ENCODE data around the gene CCT3.

CCT3 gene

GRCh38 chr1:156284757-156285156, 53.3 kb downstream of the CCT3 start:
- DNase-seq (ENCODE audit: insufficient read length, low spot score) (no peak), FAIRE-seq (no peak)
- no peak for TF ChIP-seq POLR2A (IDR thresholded peaks at IDR 0.05; ENCODE audit: low read depth, low read length)

DNA sequence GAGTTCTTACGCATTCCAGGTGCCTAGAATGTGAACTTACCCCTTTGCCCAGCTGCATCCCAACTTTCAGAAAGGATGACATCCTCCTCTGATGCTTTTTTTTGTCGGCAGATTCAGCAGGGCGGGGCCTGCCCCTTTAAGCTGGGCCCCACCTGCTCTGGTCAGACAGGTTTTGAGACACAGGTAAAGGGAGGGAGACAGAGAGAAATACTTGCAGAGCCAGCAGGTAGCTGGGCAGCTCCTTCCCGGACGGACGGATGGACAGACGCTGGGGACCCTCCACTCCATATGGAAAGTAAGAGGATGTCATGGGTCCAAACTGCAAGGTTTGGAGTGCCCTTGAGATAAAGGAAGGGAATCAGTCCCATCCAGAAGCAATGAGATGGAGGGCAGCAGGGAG, 54.0 kb downstream of the CCT3 start, which contains the start of gene TMEM79:
TSS of gene TMEM79 (plus strand) at position 214 of the 400 bp plus-strand sequence. CDS start 902 bp downstream, outside the sequence.
- no peak for TF ChIP-seq POLR2A (IDR thresholded peaks at IDR 0.05; ENCODE audit: low read depth, low read length)
- DNase-seq (ENCODE audit: insufficient read length, low spot score) = no peak
- no peak for FAIRE-seq

DNA sequence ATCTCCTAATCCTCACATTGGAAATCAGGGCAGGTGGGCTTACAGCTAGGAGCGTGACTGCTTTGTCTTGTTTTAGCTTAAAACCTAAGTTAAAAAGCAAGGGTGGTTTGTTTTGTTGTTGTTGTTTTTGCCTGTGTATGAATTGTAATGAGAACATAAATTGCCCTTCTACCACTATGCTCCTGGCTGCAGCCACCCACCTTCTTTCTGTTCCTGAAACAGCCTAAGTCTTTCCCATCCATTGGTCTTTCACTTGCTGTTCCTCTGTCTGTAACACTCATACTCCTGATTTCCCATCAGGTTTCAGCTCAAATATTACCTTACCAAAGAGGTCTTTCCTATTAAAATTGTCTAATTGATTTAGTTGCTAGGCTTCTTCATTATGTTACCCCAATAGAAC, 54.6 kb downstream of the CCT3 start:
- DNase-seq (ENCODE audit: insufficient read length, low spot score) (no peak), FAIRE-seq (no peak)
- TF ChIP-seq POLR2A (IDR thresholded peaks at IDR 0.05; ENCODE audit: low read depth, low read length) = no peak

DNA sequence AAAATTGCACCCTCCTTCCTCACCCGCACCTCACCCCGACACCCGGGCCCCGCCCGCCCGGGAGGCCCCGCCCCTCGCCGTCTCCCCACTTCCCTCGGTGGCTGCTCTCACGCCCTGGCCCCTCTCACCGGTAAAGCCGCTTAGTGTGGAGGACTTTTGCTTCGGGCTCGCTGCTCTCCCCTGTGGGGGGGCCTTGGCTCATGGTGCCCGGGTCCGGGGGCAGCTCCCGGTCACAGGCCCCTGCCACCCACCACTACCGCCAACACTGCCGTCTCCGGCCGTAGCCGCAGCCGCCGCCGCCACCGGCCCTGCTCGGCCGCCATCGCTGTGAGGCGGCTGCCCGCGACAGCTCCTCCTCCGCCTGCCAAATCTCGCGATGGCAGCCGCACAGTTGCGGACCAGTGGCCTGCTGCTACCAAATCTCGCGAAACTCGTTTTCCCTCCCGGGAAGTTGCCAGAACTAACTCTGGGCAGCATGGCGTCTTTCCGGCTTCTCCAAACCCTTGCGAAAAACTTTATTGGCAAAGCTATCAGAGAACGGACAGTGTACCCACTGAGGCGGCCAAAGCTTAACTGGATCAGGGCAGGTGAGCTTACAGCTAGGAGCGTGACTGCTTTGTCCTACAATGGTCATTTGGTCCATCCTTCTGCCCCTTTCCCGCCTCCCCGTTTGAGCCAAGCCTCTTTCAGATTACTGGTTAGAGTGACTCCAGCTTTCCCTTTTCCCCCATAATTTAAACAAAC, 55.4 kb downstream of the CCT3 start, which contains the start of gene SMG5:
TSS of gene SMG5 (minus strand) at position 347 of the 744 bp plus-strand sequence. CDS start at position 202, 145 bp downstream.
- DNase-seq (ENCODE audit: insufficient read length, low spot score) (peak; percentile 98), FAIRE-seq (peak; percentile 74)
- peak; percentile 99 for TF ChIP-seq POLR2A (IDR thresholded peaks at IDR 0.05; ENCODE audit: low read depth, low read length)

DNA sequence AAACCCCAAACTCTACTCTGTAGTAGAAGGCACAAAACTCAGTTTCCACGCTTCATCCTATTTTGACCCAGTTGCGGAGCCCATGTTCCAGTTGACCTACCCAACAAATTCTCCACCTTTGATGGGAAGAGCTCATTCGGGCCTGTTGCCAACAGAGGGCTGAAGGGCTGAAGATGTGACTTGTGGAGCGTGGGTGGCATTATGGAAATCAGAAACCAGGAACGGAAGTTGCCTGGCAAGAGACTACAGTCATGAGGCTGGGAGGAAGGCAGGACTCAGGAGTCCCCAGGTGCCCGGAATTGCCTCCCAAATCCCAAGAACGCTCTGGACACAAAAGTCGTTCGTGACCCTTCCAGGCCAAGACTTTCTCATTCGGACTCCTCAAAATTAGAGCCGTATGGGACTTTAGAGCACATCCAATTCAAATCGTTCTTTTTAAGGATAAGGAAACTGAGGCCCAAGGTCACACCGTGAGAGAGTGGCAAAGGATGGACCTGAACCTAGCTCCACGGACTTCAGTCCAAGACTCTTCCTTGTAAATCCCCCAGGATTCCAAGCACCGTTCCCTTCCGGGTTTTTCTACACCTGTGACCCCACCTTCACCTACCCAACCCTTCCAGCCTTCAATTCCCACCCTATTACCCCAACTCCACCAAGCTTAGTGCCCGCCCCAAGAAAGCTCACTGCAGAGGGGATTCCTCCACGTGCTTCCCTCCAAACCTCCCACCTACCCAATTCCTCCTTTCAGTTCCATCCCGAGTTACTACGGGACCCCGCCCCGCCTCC, 56.2 kb downstream of the CCT3 start:
- FAIRE-seq (no peak), DNase-seq (ENCODE audit: insufficient read length, low spot score) (no peak)
- no peak for TF ChIP-seq POLR2A (IDR thresholded peaks at IDR 0.05; ENCODE audit: low read depth, low read length)

DNA sequence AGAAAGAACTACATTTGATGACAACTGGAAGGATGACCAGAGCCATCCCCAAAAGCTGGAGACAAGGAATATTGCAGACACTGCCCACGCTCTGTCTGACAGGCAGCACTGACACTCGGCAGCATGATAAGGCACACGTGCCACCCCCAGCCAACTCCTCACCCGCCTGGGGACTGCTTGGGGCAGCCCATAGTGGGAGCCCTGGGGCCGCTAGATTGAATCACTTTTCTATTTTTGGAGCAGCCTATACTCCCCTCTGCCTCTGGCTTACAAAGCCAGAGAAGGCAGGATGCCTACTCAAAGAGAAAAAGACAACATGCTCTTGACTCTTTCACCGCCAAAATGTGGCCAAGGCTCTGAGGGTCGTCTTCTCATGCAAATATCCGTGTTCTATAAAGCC, 56.8 kb downstream of the CCT3 start:
- TF ChIP-seq POLR2A (IDR thresholded peaks at IDR 0.05; ENCODE audit: low read depth, low read length) = no peak
- DNase-seq (ENCODE audit: insufficient read length, low spot score) (no peak), FAIRE-seq (no peak)

DNA sequence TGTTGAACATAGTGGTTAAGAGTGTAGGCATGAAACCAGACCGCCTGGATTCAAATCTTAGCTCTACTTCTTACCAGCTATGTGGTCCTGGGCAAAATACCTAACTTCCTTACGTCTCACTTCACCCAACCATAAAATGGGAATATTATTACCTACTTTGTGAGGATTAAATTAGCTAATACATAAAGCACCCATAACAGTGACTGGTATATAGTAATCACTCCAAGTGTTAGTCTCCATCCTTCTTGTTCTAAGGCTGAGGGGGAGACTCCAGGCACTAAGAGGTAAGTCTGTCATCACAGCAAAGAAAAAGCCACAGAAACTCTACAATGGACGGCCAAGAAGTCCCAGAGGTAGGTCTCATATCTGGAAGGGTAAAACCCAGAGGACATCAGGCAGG, 58.3 kb downstream of the CCT3 start:
- no peak for DNase-seq (ENCODE audit: insufficient read length, low spot score)
- FAIRE-seq = no peak
- no peak for TF ChIP-seq POLR2A (IDR thresholded peaks at IDR 0.05; ENCODE audit: low read depth, low read length)

- FAIRE-seq (no peak), DNase-seq (ENCODE audit: insufficient read length, low spot score) (no peak)
- no peak for TF ChIP-seq POLR2A (IDR thresholded peaks at IDR 0.05; ENCODE audit: low read depth, low read length)
These were observed 61.1 kb downstream of the CCT3 start for GRCh38 chr1:156276966-156277381.

- DNase-seq (ENCODE audit: insufficient read length, low spot score) = no peak
- no peak for FAIRE-seq
- no peak for TF ChIP-seq POLR2A (IDR thresholded peaks at IDR 0.05; ENCODE audit: low read depth, low read length)
These were observed 61.6 kb downstream of the CCT3 start for GRCh38 chr1:156276532-156276931.

GRCh38 chr1:156270314-156270713, 67.8 kb downstream of the CCT3 start:
- TF ChIP-seq POLR2A (IDR thresholded peaks at IDR 0.05; ENCODE audit: low read depth, low read length) = no peak
- no peak for DNase-seq (ENCODE audit: insufficient read length, low spot score)
- no peak for FAIRE-seq

GRCh38 chr1:156268336-156268735, 69.8 kb downstream of the CCT3 start:
- TF ChIP-seq POLR2A (IDR thresholded peaks at IDR 0.05; ENCODE audit: low read depth, low read length) = no peak
- DNase-seq (ENCODE audit: insufficient read length, low spot score) (no peak), FAIRE-seq (no peak)

GRCh38 chr1:156266051-156266450, 72.0 kb downstream of the CCT3 start:
- DNase-seq (ENCODE audit: insufficient read length, low spot score) (no peak), FAIRE-seq (no peak)
- TF ChIP-seq POLR2A (IDR thresholded peaks at IDR 0.05; ENCODE audit: low read depth, low read length) = no peak

GRCh38 chr1:156263288-156263655, 74.8 kb downstream of the CCT3 start:
- no peak for FAIRE-seq
- TF ChIP-seq POLR2A (IDR thresholded peaks at IDR 0.05; ENCODE audit: low read depth, low read length) = no peak
- no peak for DNase-seq (ENCODE audit: insufficient read length, low spot score)

- 0 out of 2 replicates have a peak, but pooled peaks have one; percentile 10 for TF ChIP-seq POLR2A (IDR thresholded peaks at IDR 0.05; ENCODE audit: low read depth, low read length)
- peak; percentile 89 for DNase-seq (ENCODE audit: insufficient read length, low spot score)
These were observed 75.4 kb downstream of the CCT3 start for GRCh38 chr1:156262461-156263287.

More at GRCh38 chr1:156262461-156263287, 75.4 kb downstream of the CCT3 start:
- FAIRE-seq = no peak

Data from H54 (cell line).